Pericardium fibroblast (primary cell): ENCODE results near the gene RPRD1B. TPM values are rescaled to one million over a fixed set of nuclear protein-coding genes. Genes with fewer than 3 reads are reported as not detected.

Source experiments
- total RNA-seq: library from RNA; depleted of rRNA; stranded (reverse); fragments of >200 nt; gene quantifications from 2 replicates; pipeline ENCODE4 v1.2.3, GENCODE V29; 2015

Gene RPRD1B, protein sequence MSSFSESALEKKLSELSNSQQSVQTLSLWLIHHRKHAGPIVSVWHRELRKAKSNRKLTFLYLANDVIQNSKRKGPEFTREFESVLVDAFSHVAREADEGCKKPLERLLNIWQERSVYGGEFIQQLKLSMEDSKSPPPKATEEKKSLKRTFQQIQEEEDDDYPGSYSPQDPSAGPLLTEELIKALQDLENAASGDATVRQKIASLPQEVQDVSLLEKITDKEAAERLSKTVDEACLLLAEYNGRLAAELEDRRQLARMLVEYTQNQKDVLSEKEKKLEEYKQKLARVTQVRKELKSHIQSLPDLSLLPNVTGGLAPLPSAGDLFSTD
- 16.0 and 17.4 TPM in 2 replicates for total RNA-seq

GRCh38 chr20:38033330-38034107 is at the start of gene RPRD1B, which contains the start of gene TTI1:
RPRD1B (plus strand) TSS chr20:38033746; CDS start chr20:38033948, 202 bp downstream.
TTI1 (minus strand) TSS chr20:38033456; CDS start chr20:38013816, 19,640 bp downstream.

Other genes starting within 250 kb of the RPRD1B start
- gene VSTM2L, start 130.6 kb upstream of the RPRD1B start, total RNA-seq = 2.1 and 8.6 TPM in 2 replicates
- gene TTI1, start 290 bp upstream of the RPRD1B start, total RNA-seq = 8.6 and 11.7 TPM in 2 replicates
- gene TGM2, start 131.5 kb downstream of the RPRD1B start, total RNA-seq = 25.2 and 150 TPM in 2 replicates
- gene KIAA1755, start 227.0 kb downstream of the RPRD1B start, total RNA-seq = 1.4 and 2.7 TPM in 2 replicates